ENCODE data around the gene POU2F2.

Gene POU2F2

DNA sequence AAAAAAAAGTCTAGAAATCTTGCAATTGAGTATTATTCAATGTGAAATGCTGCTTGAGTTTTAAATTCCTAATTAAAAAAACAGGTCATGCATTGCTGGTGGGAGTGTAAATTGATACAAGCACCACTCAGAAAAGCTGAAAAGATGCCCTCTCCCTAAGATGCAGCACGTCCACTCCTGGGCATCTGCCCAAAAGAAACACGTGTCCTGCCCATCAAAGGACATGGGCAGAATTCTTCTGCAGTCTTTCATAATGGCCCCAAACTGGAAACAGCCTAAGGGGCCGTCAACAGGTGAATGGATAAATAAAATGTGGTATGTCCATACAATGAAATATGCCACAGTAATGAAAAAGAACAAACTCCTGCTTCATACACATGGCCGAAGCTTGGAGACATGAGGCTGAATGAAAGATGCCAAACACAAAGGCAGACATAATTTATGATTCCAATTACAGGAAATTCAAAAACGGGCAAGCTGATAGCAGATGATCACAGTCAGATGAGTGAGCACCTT is 7.8 kb downstream of the POU2F2 start:
- H3K4me3 ChIP-seq (ENCODE audit: low read depth, low read length), result no peak overlapping the region
- TF ChIP-seq, protein P1, sequence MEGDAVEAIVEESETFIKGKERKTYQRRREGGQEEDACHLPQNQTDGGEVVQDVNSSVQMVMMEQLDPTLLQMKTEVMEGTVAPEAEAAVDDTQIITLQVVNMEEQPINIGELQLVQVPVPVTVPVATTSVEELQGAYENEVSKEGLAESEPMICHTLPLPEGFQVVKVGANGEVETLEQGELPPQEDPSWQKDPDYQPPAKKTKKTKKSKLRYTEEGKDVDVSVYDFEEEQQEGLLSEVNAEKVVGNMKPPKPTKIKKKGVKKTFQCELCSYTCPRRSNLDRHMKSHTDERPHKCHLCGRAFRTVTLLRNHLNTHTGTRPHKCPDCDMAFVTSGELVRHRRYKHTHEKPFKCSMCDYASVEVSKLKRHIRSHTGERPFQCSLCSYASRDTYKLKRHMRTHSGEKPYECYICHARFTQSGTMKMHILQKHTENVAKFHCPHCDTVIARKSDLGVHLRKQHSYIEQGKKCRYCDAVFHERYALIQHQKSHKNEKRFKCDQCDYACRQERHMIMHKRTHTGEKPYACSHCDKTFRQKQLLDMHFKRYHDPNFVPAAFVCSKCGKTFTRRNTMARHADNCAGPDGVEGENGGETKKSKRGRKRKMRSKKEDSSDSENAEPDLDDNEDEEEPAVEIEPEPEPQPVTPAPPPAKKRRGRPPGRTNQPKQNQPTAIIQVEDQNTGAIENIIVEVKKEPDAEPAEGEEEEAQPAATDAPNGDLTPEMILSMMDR (IDR thresholded peaks at IDR 0.05; ENCODE audit: insufficient read depth, low read depth, low read length, missing control alignments), result no peak
- no peak for DNase-seq (ENCODE audit: low read depth)

DNA sequence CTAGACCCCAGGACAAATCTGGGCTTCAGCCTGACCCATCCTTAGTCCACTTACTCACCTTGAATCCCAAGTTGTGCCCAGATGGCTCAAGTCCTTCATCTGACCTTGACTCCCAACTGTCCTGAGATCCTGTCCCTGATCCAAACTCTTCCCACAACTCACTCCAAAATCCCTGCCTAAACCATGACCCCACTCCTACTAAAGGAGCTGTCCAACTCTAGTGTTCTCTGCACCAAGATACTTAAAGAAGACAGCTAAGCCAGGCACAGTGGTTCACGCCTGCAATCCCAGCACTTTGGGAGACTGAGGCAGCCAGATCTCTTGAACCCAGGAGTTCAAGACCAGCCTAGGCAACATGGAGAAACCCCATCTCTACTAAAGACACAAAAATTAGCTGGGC is 8.5 kb downstream of the POU2F2 start:
- peak overlapping the region; percentile 63 for H3K4me3 ChIP-seq (ENCODE audit: low read depth, low read length)
- DNase-seq (ENCODE audit: low read depth), result no peak
- TF ChIP-seq, protein P1 (IDR thresholded peaks at IDR 0.05; ENCODE audit: insufficient read depth, low read depth, low read length, missing control alignments), result no peak

DNA sequence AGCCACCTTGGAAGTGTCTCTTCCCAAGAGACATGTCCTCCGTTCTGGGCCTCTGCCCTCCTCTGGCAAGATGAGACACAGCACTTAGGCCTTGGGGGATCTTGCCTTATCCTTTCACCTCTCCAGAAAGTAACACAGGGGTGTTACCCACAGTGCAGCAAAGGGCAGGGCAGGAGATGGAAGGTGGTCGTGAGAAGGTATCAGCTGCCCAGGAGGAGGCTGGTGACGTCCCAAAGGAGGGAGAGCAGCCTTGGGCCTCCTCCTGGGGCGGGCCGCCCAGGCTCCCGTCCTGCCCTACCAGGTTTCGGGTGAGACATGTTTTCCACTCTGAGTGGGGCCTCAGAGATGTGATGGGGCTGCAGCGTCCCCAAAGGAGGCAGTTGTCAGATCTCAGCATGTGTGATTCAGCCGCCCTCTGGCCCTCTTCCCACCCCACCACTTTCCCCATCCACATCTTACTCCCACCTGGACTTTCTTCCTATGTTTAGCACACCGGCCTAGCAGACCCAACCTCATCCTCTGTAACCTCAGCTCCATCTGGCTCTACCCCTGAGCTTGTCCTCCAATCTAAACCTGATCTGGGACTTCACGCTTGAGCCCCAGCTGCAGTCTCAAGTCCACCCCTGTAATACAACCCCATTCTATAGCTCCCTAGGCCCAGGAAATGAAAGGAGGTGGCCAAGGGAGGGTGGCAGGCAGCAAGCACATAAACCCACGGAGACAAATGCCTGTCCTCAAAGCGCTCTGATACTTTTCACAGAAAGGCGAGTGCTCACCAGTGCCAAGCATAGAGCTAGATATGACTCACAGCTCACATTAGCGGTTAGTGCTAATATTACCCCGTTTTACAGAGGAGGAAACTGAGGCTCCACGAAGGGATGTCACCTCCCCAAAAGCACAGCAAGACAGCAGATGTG is 9.3 kb downstream of the POU2F2 start:
- TF ChIP-seq, protein P1 (IDR thresholded peaks at IDR 0.05; ENCODE audit: insufficient read depth, low read depth, low read length, missing control alignments), result peak; percentile 14
- H3K4me3 ChIP-seq (ENCODE audit: low read depth, low read length), result peak overlapping the region; percentile 63
- DNase-seq (ENCODE audit: low read depth), result peak; percentile 81

DNA sequence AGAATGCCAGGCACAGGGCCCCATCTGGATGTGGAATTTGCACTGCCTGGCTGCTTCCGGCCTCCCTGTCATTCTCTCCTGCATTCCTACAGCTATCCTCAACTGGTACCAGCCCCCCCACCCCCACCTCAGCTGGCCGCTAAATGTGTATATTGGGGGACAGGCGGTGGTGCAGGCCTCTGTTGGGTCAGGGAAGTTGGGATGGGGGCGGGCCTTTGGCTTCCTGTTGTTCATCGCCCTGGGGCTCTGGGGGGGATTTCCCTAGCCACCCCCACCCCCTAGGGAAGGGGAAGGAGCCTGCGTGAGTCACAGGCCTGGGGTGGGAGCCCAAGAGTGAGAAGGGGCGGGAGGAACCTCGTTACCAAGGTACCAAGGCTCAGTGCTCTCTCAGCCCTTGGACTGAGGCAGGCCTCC is 10.6 kb downstream of the POU2F2 start:
- TF ChIP-seq, protein P1 (IDR thresholded peaks at IDR 0.05; ENCODE audit: insufficient read depth, low read depth, low read length, missing control alignments), result no peak
- H3K4me3 ChIP-seq (ENCODE audit: low read depth, low read length), result peak overlapping the region; percentile 63
- DNase-seq (ENCODE audit: low read depth), result peak; percentile 77

DNA sequence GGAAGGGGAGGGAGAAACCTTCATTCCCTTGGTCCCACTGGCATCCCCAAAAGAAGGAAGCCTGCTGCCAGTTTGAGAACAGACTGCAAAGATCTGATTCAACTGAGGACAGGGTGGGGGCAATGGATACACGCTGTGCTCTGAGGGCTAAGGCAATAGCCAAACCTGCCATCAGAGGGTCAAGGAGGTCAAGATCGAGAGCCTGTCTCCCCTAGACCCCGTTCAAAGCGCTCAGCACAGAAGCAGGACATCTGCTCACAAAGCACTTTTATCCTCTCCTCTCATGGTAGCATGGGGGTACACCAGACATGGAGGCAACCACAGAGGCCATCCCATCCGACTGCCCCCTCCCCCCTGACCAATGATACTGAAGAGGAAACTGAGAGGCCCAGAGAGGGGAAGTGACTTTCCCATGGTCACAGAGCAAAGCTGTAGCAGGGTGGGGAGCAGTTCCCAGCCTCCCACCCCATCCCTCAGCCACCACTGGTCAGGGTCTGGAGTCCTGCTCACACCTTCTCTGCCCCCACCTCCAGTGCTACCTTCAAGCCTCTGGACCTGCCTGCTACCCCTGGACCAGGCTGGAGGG is 11.1 kb downstream of the POU2F2 start:
- peak overlapping the region; percentile 63 for H3K4me3 ChIP-seq (ENCODE audit: low read depth, low read length)
- peak; percentile 32 for DNase-seq (ENCODE audit: low read depth)
- TF ChIP-seq, protein P1 (IDR thresholded peaks at IDR 0.05; ENCODE audit: insufficient read depth, low read depth, low read length, missing control alignments), result no peak

DNA sequence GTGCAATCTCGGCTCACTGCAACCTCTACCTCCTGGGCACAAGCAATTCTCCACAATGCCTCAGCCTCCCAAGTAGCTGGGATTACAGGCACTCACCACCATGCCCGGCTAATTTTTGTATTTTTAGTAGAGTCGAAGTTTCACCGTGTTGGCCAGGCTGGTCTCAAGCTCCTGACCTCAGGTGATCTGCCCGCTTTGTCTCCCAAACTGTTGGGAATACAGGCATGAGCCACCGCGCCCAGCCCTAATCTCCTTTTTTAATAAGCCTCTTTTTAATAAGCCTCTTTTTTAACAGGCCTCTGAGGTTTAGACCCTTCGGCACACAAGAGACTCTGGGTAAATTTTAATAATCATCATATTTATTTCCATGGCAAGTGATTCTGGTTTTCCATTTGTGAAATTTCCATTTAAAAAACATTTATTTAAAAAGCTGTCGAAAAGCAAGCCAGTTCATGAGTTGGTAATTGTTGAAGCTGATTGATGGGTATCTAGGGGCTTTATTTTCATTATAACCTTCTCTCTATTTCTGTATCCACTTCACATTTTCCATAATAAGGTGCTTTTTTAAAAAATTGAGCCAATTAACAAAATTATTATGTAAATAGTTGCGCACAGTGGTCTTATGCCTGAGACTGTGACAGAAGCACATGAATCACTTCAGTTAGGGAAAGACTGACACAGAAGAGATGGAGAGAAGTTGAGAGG is 11.8 kb downstream of the POU2F2 start:
- TF ChIP-seq, protein P1 (IDR thresholded peaks at IDR 0.05; ENCODE audit: insufficient read depth, low read depth, low read length, missing control alignments), result no peak
- DNase-seq (ENCODE audit: low read depth), result no peak
- H3K4me3 ChIP-seq (ENCODE audit: low read depth, low read length), result no peak overlapping the region
